Gastrocnemius medialis (tissue), 4 donors: Measurements from ENCODE around the gene ATP10A. TPM values are rescaled to one million over a fixed set of nuclear protein-coding genes. Genes with fewer than 3 reads are reported as not detected.

Source experiments
- ATAC-seq, 2 donors: fragments of 150-250 bp; one replicate each; pipeline ENCODE4 v1.9.1; 2016
- DNase-seq, 2 donors: peaks; one replicate each; pipeline ENCODE4 v3.0.0-alpha.2; 2019
- H3K27ac ChIP-seq, 4 donors: fragments of 200-600 bp; sonication (generic); 1 replicate in 1 of 4; 2 replicates in 3 of 4; pipeline ENCODE4 v1.5.1; 2016 to 2018; ENCODE audit warnings: mild to moderate bottlenecking in 2 of 4, moderate library complexity in 1 of 4
- H3K27me3 ChIP-seq, 3 donors: fragments of 200-600 bp; sonication (generic) in 2 of 3; 1 replicate in 1 of 3; 2 replicates in 2 of 3; pipeline versions ENCODE4 v1.5.1 to v1.6.0; 2016 to 2019; ENCODE audit warnings: mild to moderate bottlenecking in 1 of 3, moderate library complexity in 1 of 3
- H3K36me3 ChIP-seq, 2 donors: fragments of 200-600 bp; sonication (generic) in 1 of 2; one replicate each; pipeline ENCODE4 v1.5.1; 2017 to 2018
- H3K4me1 ChIP-seq, 2 donors: fragments of 200-600 bp; sonication (generic) in 1 of 2; one replicate each; pipeline ENCODE4 v1.5.1; 2016 to 2017; ENCODE audit warnings: mild to moderate bottlenecking in 2 of 2
- H3K4me3 ChIP-seq, 4 donors: fragments of 200-600 bp; sonication (generic) in 3 of 4; 1 replicate in 1 of 4; 2 replicates in 3 of 4; pipeline ENCODE4 v1.5.1; 2016 to 2019; ENCODE audit warnings: mild to moderate bottlenecking in 2 of 4
- H3K9me3 ChIP-seq, 3 donors: fragments of 200-600 bp; sonication (generic) in 2 of 3; 1 replicate in 1 of 3; 2 replicates in 2 of 3; pipeline ENCODE4 v1.5.1; 2016 to 2019
- CTCF ChIP-seq, 5 experiments: fragments of 450-650 bp in 3 of 5; fragments of 200-600 bp in 2 of 5; sonication (generic) in 2 of 5; IDR thresholded peaks in 4 of 5; conservative IDR thresholded peaks in 1 of 5; 1 replicate in 4 of 5; 2 replicates in 1 of 5; pipeline ENCODE4 v1.5.1; 2016 to 2019; ENCODE audit warnings: antibody characterized with exemption in 5 of 5, mild to moderate bottlenecking in 3 of 5, moderate library complexity in 3 of 5
- POLR2A ChIP-seq, 2 donors: fragments of 450-650 bp; IDR thresholded peaks; one replicate each; pipeline ENCODE4 v1.6.1; 2017; ENCODE audit warnings: antibody characterized with exemption in 2 of 2, mild to moderate bottlenecking in 2 of 2, moderate library complexity in 2 of 2
- in situ Hi-C, 4 donors: fragments of 200-750 bp; cut with MboI; loops; one replicate each; pipeline versions ENCODE4 v1.15.0 to v1.8.0; 2017; ENCODE audit warnings: low sequenced_read_pairs in 4 of 4
- intact Hi-C: fragments of 100-400 bp; cut with DNase I; formaldehyde crosslinking; loops from one replicate; pipeline ENCODE4 v1.15.1; 2023; ENCODE audit warnings: low total_unique reads
- total RNA-seq, 4 donors: library from RNA; depleted of rRNA; stranded (reverse); fragments of >200 nt; gene quantifications; one replicate each; pipeline versions ENCODE4 v1.1.0 to v1.2.3, GENCODE V29; 2016

Gene ATP10A
- total RNA-seq, 4 donors from 2014 or later: 0.36 to 0.56 (median 0.47) TPM

- Histone ChIP-seq H3K36me3 (no peaks in the 10 kb centered on the region), H3K9me3 (no peaks in the 10 kb centered on the region), H3K4me1 (no peaks in the 10 kb centered on the region), H3K4me3 (no peak overlapping the region), H3K27me3 (no peaks in the 10 kb centered on the region), H3K27ac (no peak overlapping the region)
- in situ Hi-C loops: loop anchor here in 1 of 4 donors (25.0 kb wide), 1 partner anchor 196 kb away; no protein-coding TSS in a partner anchor
- no peak for DNase-seq
- intact Hi-C loops: no loop called here
- no peak for TF ChIP-seq CTCF (IDR thresholded peaks at IDR 0.05 in 4 of 5, conservative IDR thresholded peaks at IDR 0.05 in 1 of 5)
- no peak for TF ChIP-seq POLR2A (IDR thresholded peaks at IDR 0.05)
- no peak for ATAC-seq
These were observed 155.3 kb downstream of the ATP10A start for GRCh38 chr15:25707656-25708365.

GRCh38 chr15:25706176-25706955 is 156.8 kb downstream of the ATP10A start:
- H3K27ac ChIP-seq: no peak overlapping the region
- no peaks in the 10 kb centered on the region for H3K36me3 ChIP-seq
- DNase-seq (no peak), ATAC-seq (no peak)
- no peak for TF ChIP-seq CTCF (IDR thresholded peaks at IDR 0.05 in 4 of 5, conservative IDR thresholded peaks at IDR 0.05 in 1 of 5)
- TF ChIP-seq POLR2A (IDR thresholded peaks at IDR 0.05): no peak
- H3K4me1 ChIP-seq: no peaks in the 10 kb centered on the region
- no peaks in the 10 kb centered on the region for H3K9me3 ChIP-seq
- in situ Hi-C loops: loop anchor here in 1 of 4 donors (25.0 kb wide), 1 partner anchor 194 kb away; no protein-coding TSS in a partner anchor
- H3K4me3 ChIP-seq: no peak overlapping the region
- intact Hi-C loops: no loop called here
- no peaks in the 10 kb centered on the region for H3K27me3 ChIP-seq

GRCh38 chr15:25705433-25706115 is 157.6 kb downstream of the ATP10A start:
- H3K4me3 ChIP-seq: no peak overlapping the region
- no peaks in the 10 kb centered on the region for H3K9me3 ChIP-seq
- intact Hi-C loops: no loop called here
- no peaks in the 10 kb centered on the region for H3K4me1 ChIP-seq
- ATAC-seq (no peak), DNase-seq (no peak)
- in situ Hi-C loops: loop anchor here in 1 of 4 donors (25.0 kb wide), 1 partner anchor 193 kb away; no protein-coding TSS in a partner anchor
- no peaks in the 10 kb centered on the region for H3K27me3 ChIP-seq
- H3K27ac ChIP-seq: no peak overlapping the region
- no peaks in the 10 kb centered on the region for H3K36me3 ChIP-seq
- TF ChIP-seq CTCF (IDR thresholded peaks at IDR 0.05 in 4 of 5, conservative IDR thresholded peaks at IDR 0.05 in 1 of 5): no peak
- no peak for TF ChIP-seq POLR2A (IDR thresholded peaks at IDR 0.05)

- no peak for DNase-seq
- H3K4me1 ChIP-seq: no peaks in the 10 kb centered on the region
- H3K9me3 ChIP-seq: no peaks in the 10 kb centered on the region
- no peak overlapping the region for H3K4me3 ChIP-seq
- intact Hi-C loops (no loop called here), in situ Hi-C loops (loop anchor here in 1 of 4 donors (25.0 kb wide), 1 partner anchor 191 kb away; no protein-coding TSS in a partner anchor)
- TF ChIP-seq POLR2A (IDR thresholded peaks at IDR 0.05) (no peak), CTCF (IDR thresholded peaks at IDR 0.05 in 4 of 5, conservative IDR thresholded peaks at IDR 0.05 in 1 of 5) (no peak)
- no peaks in the 10 kb centered on the region for H3K36me3 ChIP-seq
- H3K27me3 ChIP-seq: no peaks in the 10 kb centered on the region
- H3K27ac ChIP-seq: no peak overlapping the region
- ATAC-seq: no peak
These were observed 159.4 kb downstream of the ATP10A start for GRCh38 chr15:25703726-25704125.
